Hypothalamus (tissue), 51 donors: Measurements from ENCODE around the gene ZNF488.

Experiments used
- DNase-seq, 51 donors: peaks; one replicate each; lab custom pipeline; 2025; lab: John Stamatoyannopoulos, UW

ZNF488 gene

DNA sequence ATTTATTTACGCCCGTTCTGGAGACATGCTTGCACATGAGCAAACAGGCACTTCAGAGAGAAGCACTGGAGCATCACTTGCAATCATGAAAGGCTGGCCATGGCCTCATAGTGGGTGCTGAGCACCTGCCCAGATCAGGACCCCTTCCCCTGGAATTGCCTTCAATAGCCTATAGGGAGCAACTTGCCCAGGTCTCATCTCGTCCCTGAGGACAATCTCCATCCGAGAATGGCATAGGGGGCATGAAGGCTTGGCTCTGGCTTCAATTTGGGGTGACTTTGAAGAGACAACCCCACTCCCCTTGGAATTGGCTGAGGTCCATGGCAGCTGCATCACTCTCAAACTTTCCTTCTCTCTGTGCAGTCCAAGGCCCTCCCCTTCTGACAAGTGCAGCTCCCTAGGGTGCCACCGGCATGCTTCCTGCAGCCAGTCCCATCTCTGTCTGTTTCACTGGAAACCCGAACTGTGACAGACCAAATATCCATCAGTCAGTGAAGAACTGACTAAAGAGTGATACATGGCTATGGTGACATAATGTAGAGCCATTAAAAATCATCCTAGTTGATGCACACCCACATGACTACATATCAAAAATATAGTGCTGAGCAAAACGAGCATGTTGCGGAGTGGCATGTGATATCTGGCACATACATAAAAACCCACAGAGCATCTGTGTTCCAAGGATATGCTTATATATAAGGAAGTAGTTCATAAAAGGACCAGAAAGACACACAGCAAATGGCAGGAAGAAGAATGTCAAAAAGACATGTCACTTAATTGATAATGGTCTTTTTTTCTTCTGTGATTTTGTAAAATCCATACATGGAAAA is 49.4 kb downstream of the ZNF488 start:
- DNase-seq: no peak

- no peak for DNase-seq
Measured at GRCh38 chr10:47333532-47333931, 50.6 kb downstream of the ZNF488 start.

- no peak for DNase-seq
Measured at GRCh38 chr10:47332946-47333345, 51.1 kb downstream of the ZNF488 start.

- DNase-seq: no peak
Measured at GRCh38 chr10:47332371-47332770, 51.7 kb downstream of the ZNF488 start.

DNA sequence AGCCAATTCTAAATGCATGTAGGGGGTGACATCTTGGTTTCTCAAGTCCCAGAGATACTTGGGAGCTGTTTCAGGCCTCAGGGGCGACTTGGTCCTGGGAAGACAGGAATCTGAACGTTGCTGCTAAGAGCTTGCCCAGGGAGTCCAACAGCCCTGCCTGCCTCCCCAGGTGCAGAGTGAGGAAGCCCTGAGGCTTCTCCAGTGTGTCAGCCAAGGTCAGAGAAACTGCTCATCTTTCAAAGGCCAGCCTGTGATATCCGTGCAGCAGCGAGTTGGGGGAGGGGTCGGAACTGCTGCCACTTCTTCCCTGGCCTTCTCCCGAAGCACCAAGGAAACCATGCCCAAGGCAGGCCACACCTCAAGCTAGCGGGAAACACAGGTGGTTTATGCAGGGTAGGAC is 52.1 kb downstream of the ZNF488 start:
- DNase-seq: no peak

GRCh38 chr10:47331491-47331890 is 52.6 kb downstream of the ZNF488 start:
- DNase-seq: no peak

DNA sequence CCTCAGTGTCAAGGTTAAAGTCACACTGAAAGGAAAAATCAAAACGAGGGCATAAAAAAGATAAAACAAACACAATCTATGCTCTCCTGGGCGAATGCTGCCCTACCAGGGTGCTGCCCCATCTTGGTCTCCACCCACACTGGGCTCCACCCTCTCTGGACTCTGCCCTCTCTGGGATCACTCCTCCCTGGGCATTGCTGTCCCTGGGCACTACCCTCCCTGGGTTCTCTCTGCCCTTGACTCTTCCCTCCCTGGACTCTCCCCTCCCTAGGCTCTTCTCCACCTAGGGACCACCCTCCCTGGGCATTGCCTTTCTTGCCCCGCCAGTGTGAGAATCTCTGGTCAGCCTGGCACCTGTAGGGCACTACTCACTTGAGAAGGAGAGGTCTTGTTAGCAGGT is 53.3 kb downstream of the ZNF488 start:
- DNase-seq: no peak

GRCh38 chr10:47330366-47330765 is 53.7 kb downstream of the ZNF488 start:
- DNase-seq: no peak

- no peak for DNase-seq
Measured at GRCh38 chr10:47329855-47330254, 54.2 kb downstream of the ZNF488 start.

DNA sequence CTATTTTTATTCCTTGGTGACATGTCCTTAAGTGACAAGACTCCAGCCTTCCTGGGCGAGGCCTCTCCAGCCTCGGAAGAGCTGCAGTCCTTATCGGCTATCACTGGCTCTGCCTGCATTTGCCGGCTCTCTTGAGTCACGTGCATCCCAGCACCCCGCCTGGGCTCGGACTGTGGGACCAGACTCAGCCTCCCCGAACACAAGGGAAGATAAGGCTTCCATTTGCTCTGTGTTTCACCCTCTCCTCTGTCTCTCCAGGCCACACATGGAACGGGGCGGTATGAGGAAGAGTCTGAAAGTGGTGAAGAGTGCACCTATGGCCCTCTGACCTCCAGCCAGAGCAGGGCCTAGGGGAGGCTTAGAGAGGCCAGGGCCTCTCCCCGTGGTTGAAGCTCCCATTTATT is 57.2 kb downstream of the ZNF488 start:
- no peak for DNase-seq

GRCh38 chr10:47326306-47326926 is 57.7 kb downstream of the ZNF488 start:
- DNase-seq: no peak

GRCh38 chr10:47325303-47326291 is 58.5 kb downstream of the ZNF488 start:
- DNase-seq: no peak

DNA sequence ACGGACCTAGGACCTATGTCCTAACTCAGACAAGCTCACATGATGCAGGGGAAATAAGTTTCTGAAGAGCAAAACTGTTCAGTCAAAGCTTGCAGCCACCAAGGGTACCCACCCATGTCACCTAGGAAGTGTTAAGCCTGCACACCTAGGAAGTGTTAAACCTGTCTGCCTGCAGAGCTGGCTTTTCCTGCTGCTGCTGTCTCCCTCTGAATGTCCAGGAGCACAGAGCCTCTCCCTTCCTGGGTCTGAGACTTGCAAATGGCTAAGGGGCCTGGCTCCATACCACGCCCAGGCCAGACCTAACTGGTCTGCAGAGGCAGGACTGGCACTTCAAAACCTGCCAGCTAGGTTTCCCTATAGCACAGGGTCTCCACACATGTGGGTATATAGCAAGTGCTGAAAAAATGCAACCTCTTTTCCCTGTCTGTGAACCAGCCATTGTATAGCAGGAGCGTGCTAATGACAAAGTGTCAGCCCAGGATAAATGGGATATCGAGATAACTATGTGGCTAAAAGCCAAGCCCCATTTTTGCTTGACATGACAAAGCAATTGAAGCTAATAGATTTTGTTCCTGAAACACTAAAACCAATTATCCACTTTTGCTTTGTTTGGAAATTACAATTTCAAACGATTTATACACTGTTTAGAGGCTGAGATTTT is 60.3 kb downstream of the ZNF488 start:
- peak in 1 of 51 donors; percentile 7 for DNase-seq

DNA sequence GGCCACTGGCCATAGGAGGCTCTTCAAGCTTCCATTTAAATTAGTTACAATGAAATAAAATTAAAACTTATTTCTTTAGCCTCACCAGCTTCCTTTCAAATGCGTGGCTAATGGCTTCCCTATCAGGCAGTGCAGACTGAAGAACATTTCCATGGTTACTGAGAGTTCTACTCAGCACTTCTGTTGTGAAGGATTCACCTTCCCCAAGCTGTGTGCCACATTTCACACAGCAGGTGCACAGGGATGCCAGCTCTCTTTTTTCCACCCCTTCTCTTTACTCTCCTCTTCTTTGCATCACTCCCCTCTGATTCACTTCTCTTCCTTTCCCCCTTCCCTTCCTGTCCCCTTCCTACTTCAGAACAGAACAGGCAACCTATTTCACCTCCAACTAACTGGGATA is 61.0 kb downstream of the ZNF488 start:
- no peak for DNase-seq

DNA sequence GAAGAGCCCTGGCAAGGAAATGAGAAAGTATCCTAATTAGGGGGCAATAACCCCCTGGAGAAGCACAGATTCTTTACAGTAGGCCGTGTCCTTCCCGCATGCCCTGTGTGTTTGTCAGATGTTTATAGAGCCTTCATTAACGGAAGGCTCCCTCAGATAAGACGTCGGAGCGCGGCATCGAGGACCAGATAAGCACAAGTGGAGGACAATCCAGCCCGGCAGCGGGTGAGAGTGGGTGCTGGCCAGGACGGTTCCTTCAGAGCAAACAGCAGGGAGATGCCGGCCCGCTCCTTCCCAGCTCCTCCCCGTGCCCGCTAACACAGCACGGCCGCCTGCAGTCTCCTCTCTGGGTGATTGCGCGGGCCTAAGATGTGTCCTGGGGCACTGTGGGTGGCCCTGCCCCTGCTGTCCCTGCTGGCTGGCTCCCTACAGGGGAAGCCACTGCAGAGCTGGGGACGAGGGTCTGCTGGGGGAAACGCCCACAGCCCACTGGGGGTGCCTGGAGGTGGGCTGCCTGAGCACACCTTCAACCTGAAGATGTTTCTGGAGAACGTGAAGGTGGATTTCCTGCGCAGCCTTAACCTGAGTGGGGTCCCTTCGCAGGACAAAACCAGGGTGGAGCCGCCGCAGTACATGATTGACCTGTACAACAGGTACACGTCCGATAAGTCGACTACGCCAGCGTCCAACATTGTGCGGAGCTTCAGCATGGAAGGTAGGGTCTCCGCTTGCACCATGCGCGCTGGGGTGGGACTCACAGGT is 61.6 kb downstream of the ZNF488 start, which contains the start of gene GDF2:
Gene GDF2, plus strand, starts transcription at position 155 of the 762 bp plus-strand sequence. Its CDS starts 215 bp downstream, at position 370.
- no peak for DNase-seq

DNA sequence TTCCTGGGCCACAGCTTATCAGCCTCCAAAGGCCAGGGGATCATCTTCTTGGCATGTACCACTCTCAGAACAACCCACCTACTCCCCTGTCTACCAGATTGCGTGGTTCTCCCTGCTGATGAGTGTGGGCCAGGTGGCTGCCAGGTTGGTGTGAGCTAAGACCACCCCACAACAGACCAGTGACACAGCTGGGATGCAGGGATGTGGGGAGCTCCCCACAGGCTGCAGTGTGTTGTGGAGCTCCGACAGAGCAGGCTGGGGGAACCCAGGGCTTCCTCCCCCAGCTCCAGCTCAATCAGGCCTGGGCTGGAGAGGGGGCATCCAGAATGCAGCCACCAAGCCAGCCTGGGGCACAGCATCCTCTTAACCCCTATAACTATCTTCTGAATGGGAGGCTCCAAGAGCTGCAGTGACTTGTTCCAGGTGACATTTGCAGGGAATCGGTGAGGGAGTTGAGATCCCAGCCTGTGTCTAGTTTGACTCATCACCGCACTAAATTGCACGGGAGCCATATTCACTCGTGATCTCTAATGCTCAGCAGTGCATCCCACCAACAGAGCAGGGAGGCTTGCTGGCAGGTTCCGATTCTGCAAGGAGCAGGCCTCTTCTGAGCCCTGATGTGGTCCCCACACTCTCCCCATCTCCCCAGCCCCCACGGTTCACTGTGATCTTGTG is 62.4 kb downstream of the ZNF488 start:
- DNase-seq: no peak

DNA sequence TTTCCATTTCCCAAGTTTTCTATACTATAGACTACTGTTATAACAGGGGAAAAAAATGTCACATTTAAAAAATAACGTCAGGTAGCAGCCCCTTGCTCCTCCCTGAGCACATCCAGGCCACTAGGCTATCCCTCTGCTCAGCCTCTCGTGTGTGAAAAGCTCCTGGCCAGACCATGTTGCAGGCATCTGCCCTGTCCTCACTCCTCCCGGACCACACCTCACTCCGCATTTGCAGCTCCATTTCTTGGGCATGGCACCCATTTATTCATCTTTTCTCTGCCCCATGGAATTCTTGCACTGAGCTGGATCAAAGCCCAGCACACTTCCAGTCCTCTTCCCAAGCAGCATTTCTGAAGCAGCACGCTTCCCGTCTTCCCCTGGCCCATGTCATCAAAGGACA is 63.3 kb downstream of the ZNF488 start:
- no peak for DNase-seq

- no peak for DNase-seq
Measured at GRCh38 chr10:47319784-47320183, 64.3 kb downstream of the ZNF488 start.

DNA sequence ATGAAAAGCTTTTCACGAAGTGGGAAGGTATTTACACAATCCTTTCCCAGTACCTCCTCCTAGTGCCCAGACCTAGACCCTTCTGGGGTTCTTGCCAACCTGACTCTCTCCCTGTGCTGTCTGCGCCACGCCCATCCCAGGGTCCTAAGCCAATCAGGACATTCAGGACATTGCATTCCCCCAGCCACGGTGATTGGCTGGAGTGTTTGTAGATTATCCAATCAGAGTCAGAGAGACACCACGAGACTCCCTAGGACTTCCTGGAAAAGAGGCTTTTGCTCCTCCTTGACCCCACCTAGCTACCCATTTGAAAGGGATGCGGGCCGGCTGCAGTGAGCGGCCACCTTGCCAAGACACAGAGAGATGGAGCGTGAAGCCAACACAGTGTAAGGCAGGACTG is 65.4 kb downstream of the ZNF488 start:
- no peak for DNase-seq
